Measurements from ENCODE around the gene MEMO1.
"Not testable (repeated sequence)": the region's sequence is repeated elsewhere in the genome, so short reads cannot be mapped to it uniquely, and the experiment has no call there.

The MEMO1 gene

DNA sequence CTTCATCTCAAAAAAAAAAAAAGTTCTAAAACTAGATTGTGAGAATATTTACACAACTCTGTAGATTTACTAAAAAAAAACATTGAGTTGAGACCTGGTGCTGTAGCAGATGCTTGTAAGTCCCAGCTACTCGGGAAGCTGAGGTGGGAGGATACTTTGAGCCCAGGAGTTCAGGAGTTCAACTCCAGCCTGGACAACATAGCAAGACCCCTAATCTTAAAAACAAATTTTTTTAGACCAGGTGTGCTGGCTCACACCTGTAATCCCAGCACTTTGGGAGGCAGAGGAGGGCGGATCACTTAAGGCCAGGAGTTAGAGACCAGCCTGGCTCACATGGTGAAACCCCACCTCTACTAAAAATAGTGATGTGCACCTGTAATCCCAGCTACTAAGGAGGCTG is 108.9 kb downstream of the MEMO1 start:
- DNase-seq, result no peak

DNA sequence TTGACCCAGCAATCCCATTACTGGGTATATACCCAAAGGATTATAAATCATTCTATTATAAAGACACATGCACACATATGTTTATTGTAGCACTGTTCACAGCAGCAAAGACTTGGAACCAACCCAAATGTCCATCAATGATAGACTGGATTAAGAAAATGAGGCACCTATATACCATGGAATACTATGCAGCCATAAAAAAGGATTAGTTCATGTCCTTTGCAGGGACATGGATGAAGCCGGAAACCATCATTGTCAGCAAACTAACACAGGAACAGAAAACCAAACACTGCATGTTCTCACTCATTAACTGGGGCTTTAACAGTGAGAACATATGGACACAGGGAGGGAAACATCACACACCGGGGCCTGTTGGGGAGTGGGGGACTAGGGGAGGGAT is 110.7 kb downstream of the MEMO1 start:
- DNase-seq, result not testable (repeated sequence)

DNA sequence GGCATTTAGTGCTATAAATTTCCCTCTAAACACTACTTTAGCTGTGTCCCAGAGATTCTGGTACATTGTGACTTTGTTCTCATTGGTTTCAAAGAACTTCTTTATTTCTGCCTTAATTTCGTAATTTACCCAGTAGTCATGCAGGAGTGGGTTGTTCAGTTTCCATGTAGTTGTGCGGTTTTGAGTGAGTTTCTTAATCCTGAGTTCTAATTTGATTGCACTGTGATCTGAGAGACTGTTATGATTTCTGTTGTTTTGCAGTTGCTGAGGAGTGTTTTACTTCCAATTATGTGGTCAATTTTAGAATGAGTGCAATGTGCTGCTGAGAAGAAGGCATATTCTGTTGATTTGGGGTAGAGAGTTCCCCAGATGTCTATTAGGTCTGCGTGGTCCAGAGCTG is 112.5 kb downstream of the MEMO1 start:
- DNase-seq, result not testable (repeated sequence)

DNA sequence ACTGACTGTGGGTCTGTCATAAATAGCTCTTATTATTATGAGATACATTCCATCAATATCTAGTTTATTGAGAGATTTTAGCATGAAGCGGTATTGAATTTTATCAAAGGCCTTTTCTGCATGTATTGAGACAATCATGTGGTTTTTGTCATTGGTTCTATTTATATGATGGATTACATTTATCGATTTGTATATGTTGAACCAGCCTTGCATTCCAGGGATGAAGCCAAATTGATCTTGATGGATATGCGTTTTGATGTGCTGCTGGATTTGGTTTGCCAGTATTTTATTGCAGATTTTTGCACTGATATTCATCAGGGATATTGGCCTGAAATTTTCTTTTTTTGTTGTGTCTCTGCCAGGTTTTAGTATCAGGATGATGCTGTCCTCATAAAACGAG is 113.5 kb downstream of the MEMO1 start:
- not testable (repeated sequence) for DNase-seq

DNA sequence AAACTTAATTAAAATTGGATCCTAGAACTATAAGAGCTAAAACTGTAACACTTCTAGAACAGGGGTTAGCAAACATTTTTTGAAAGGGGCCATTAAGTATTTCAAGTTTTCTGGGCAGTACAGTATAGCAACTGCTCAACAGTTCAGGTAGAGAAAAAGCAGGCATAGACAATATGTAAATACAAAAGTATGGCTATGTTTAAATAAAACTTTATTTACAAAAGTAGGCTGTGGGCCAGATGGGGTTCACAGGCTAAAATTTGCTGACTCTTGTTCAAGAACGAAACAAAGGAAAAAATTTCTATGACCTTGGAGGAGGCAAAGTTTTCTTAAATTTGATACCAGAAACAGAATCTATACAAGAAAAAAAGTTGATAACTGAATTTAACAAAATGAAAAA is 114.5 kb downstream of the MEMO1 start:
- no peak for DNase-seq

DNA sequence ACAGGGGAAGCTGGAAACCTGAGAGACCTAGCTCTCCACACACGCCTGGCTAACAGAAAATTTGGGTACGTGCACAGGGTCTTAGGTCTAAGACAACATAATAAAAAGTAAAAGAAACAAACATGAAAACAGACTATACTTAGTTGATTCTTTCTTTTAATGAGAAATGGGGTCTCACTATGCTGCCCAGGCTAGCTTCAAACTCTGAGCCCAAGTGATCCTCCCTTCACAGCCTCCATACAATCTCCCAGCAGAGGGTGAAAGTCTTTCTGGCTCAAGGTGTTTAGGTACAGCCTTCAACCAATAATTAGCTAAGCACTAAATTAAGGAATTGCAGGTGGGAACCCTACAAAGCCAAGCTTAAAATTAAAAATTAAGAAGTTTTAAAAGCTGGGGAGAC is 116.2 kb downstream of the MEMO1 start:
- no peak for DNase-seq

DNA sequence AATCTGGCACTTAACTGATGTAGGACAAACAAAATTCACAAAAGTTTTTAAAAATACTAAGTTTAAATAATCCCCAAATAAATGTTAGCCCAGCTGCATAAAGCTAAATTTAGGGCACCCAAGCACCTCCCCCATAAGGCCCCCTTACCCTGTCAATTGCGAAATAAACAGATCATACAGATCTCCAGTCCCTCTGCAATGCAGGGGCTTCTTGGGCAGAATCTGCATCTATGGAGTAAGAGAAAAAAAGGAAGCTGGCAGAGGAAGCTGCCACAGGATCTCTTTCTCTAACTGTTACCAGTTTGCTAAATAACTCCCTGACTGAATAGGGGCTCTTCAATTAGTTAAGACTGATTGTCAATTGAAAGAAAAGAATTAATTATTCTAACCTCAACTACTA is 117.7 kb downstream of the MEMO1 start:
- DNase-seq, result no peak

DNA sequence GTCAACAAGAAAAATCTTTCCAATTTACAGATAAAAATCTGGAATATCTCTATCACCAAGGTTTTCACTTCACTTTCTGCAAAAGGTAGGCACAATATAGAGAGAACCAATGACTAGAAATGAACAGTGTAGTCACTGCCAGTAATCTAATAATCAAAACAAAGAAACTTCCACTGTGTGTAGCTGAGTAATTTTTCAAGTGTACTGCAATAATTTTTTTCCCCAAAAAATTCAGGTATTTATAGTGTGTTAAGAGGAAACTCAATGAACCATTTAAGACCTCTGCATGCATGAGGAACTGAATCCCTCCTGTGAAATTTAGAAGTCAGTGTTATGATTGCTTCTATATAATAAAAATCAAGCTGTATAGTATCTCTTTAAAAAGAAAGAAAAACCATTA is 121.8 kb downstream of the MEMO1 start:
- DNase-seq, result no peak

DNA sequence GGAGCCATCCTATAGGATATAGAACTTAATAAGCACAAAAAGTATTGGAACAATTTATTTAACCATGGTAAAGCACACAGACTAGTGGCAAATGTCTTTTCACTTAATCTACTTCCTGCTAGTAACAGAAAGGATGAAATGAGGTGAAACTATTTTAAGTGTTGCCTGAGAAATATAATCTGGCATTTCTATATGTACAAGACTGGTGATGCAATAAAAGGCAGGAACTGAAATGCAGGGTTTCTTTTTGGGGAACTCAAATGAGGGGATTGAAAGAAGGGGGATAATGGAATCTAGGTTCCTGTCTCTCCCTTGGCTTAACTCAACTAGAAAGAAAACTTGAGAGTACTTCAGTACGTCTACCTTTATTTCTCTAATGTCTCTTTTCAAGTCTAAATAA is 122.3 kb downstream of the MEMO1 start:
- no peak for DNase-seq

DNA sequence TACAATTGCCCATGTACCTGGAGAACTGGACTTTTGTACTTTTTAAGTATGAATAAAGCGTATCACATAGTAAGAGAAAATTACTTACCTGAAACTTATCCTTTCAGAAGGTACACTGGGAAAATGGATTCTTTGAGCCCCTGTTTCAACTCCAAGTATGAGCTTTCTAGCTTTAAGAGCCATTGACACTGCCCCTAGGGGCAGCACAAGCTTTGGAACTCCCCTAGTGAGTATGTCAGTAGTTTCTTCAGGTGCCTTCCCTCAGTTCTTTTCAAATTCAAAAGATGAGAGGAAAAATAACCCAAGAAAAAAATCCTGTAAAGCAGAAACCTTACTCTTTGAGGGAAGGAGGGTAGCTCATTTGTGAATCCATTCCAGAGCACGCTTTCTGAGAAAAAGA is 124.1 kb downstream of the MEMO1 start:
- no peak for DNase-seq

DNA sequence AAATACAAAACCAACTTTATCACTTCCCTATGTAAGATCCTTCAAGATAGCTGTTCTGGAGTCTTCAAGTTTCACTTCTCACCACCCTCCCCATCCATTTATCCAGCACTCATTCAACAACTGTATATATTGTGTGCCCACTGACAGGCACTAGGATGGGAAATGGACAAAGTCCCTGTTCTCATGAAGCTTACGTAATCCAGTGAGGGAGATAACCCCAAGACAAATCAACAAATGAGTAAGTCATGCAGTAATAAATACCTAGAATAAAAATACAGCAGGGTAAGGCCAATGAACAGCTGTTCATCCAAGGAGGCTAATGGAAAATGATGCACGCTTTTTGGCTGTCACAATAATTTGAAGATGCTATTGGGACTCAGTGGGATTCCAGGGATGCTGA is 133.8 kb downstream of the MEMO1 start:
- DNase-seq, result no peak

DNA sequence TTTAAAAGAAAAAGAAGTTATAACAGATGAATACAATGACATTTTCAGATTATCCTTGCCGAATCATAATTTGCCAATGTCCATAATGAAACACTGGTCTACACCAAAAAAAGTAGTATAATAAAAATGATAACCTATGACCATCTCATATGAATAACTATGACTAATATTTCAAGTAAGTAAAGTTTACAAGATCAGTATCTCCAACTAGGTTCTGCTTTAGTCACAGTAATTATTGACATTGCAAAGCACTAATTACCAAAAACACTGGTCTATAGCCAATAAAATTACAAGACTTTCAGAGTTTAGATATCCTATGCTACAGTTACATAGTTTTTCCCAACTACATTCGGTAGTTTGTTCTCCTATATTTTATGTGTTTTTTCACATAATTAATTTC is 136.7 kb downstream of the MEMO1 start:
- no peak for DNase-seq

DNA sequence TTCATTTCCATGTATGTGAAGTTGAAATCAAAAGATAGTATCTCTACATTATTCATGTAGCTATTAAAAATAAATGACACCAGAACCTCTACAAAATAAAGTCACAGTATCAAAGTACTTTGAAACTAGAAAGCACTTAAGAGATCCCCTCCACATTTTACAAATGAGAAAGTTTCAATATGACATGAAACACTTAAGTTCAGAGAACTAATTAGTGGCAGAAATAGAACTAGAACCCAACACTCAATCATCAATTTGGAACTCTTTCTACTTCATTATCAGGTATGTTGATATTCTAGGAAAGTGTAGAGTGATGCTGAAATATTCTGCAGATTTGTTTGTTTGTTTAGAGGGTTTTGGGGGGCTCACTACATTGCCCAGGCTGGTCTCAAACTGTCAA is 145.6 kb downstream of the MEMO1 start:
- DNase-seq, result no peak

DNA sequence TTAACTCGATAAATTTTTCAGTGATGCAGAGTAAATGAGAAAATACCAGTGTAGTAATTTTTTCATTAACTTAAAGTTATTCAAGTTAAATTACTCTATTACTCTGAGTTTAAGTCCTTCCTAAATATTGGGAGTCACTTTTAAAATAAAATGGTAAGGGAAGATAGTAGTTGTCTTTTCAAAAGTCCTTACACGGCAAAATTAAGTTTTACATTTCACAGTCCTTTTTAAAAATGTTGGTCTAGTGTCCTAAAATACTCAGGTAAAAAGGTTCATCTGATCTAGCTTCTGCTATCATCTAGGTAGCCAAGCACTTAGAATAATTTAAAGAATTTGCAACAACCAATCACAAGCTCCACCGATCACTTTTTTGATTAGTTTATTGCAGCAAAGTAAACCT is 146.9 kb downstream of the MEMO1 start:
- no peak for DNase-seq

DNA sequence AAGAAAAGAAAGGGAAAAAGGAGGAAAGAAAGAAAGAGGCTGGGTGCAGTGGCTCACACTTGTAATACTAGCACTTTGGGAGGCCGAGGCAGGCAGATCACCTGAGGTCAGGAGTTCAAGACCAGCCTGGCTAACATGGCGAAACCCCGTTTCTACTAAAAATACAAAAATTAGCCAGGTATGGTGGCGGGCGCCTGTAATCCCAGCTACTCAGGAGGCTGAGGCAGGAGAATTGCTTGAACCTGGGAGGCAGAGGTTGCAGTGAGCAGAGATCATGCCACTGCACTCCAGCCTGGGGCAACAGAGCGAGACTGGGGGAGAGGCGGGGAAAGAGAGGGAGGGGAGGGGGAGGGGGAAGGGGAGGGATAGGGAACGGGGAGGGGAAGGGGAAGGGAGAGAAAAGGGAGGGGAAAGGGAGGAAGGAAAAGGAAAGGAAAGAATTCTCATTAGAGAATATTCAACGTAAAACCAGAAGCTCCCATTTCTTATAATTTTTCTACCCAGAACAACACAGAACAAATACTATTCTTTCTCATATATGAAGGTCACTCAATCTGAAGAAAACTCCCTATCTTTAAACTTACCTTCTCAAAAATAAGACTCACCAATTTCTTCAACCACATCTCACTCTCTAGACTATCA is 147.7 kb downstream of the MEMO1 start:
- DNase-seq, result not testable (repeated sequence)

DNA sequence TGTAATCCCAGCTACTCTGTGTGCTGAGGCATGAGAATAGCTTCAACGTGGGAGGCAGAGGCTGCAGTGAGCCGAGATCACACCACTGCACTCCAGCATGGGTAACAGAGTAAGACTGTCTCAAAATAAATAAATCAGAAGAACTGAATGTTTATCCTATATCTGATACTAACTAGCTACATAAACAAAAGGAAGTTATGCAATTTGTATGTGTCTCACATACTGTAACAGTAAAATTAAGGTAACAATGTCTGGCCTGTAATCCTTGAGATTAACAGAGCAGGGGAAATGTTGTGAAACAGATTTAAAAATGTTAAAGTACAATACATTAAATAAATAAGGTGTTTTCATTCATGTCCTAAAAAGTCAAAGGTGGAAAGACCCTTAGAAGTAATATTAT is 150.8 kb downstream of the MEMO1 start:
- DNase-seq, result no peak

DNA sequence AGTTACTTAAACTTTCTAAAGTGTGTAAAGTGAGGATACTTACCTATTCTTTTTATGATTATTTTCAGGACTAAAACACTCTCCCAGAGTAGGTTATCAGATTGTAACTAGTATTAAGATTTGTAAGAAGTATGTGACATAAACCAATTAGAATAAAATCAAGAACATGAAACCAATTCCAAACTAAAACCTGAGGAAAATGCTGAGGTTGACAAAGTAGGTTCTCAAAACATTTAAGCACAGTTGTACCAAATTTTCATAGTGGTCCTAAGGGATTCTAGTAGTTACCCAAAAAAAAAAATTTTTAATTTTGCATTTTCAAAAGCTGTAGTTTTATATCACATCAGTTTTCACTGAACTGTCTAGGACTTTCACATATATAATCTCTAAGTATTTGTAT is 157.3 kb downstream of the MEMO1 start:
- no peak for DNase-seq

DNA sequence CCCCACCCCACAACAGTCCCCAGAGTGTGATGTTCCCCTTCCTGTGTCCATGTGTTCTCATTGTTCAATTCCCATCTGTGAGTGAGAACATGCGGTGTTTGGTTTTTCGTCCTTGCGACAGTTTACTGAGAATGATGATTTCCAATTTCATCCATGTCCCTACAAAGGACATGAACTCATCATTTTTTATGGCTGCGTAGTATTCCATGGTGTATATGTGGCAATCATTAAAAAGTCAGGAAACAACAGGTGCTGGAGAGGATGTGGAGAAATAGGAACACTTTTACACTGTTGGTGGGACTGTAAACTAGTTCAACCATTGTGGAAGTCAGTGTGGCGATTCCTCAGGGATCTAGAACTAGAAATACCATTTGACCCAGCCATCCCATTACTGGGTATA is 168.7 kb downstream of the MEMO1 start:
- DNase-seq, result not testable (repeated sequence)

DNA sequence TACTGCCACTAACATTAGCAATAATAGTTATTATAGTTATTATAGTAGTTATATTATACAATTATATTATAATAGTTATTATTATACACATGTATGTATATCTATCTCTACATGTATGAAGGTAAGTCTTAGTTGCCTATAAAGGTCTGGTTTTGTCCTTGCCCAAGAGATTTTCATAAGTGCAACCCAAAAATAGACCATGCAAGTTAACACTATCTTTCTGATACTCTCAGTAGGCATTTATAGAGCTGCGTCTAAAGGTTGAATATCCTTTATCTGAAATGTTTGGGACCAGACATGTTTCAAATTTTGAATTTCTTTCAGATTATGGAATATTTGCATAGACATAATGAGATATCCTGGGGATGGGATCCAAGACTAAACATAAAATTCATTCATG is 175.4 kb downstream of the MEMO1 start:
- no peak for DNase-seq

DNA sequence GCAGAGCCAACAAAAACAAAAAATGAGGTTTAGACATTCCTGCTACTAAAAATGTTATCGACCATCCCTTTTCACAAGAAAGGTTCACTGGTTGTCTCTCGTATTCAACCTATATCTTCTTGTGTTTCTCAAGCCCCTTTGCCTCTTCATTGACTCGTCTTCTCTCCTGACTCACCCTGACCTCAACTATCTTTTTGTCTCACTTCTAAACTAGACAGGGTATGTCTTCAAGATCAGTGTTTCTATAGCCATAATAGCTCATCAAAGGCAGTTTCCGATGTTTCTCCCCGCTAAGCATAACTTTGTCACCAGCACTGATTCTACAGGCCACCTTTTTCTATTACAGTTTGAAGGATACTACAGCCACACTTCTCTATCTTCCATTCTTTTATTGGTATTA is 178.4 kb downstream of the MEMO1 start:
- DNase-seq, result no peak

DNA sequence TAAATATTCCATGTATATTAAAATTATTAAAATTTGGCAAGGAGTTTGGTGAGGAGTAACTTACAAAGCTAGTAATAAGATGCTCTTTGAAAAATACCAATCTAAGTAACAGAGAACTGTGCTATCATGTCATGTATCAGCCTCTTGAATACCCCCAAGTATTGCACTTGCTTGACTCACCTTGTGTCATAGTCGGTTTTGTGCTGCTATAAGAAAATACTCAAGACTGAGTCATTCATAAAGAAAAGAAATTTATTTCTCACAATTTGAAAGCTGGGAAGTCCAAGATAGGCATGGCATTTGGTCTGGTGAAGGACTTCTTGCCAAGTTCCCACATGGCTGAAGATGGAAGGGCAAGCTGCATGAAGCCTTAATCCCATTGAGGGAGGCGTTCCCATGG is 179.2 kb downstream of the MEMO1 start:
- no peak for DNase-seq

DNA sequence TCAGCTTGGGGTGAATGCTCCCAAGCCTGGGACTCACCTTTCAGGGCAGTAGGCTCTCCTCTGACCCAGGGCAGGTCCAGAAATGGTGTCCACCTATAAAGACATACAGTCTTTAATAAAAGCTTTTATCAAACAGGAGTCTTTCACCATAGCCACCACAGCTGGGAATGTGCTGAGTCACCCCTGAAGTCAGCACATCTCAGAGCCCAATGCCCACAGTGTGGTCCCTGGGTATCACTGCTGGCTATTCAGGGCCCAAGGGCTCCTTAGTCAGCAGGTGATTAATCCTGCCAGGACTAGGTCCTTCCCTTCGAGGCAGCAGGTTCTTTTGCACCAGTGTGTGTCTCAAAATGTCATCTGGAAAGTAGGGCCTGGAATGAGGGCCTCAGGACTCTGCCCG is 181.9 kb downstream of the MEMO1 start:
- DNase-seq, result no peak

DNA sequence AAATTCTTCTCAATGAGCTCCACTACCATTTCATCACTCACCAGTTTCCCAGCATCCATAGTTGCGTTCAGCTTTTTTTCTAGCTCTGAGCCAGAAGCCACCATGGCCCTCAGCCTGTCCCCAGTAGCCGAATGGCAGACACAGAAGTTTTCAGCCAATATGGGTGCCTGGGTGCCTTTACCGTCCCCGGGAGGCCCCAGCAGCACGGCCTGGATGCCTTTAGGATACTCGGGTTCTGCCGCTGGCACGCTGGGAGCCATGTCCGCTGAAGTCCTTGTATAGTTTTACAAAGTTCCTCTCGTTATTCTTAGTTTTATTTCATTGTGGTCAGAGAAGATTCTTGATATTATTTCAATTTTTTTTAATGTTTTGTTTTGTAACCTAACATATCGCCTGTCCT is 187.2 kb downstream of the MEMO1 start:
- no peak for DNase-seq

DNA sequence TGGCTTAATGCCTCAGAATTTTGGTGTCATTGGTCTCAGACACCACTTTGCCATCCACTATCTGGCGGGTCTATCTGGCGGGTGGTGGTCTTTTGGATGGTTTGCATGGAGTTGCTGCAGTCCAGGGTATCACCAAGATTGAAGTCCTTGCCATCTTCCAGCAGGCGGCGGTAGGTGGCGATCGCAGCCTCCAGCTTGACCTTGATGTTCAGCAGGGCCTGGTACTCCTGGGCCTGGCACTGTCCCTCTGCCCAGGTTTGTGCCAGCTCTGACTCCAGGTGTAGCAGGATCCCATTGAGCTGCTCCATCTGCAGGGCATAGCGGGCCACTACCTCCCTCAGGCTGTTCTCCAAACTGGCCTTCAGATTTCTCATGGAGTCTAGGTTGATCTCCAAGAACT is 188.2 kb downstream of the MEMO1 start:
- DNase-seq, result no peak
